Measurements from ENCODE around the gene TUSC1. TPM values are rescaled to one million over a fixed set of nuclear protein-coding genes. Genes with fewer than 3 reads are reported as not detected.

Gene TUSC1
- total RNA-seq (2022; extraction: Qiagen RNA extraction; ENCODE audit: low read depth): 3.8 to 8.6 TPM (median 7.6 TPM) in 5 replicates

DNA sequence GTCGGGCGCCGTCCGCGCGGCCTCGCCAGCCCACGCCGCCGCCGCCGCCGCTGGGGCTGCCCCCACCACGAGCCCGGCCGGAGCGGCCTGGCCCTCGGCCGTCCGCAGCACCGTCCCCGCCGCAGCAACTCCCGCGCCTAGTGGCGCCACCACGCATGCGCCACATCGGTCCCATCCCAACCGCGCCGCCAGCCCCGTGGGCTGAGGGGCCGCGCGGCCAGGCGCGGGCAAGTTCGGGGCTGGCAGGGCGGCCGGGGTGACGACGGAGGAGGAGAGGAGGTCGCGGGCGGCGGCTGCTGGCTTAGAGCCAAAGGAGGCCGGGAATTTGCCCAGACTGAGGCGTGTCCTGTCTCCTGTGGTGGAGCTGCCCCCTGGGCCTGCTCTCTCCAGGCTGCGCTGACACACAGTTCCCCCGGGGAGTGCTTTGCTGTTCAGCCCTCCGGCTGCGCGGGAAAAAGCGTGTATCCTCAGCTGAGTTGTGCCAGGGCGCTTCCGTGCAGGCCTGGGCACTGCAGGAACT lies at the start of gene TUSC1:
Gene TUSC1 (minus strand): TSS at position 298 of the 520 bp plus-strand sequence. CDS start 132 bp downstream, at position 166.

All from A549 treated with DMSO at 1 μM for 4 hours (cell line).